ENCODE data around the gene DCANP1. TPM values are rescaled to one million over a fixed set of nuclear protein-coding genes. Genes with fewer than 3 reads are reported as not detected.

Gene DCANP1
- total RNA-seq, 2 experiments from 2014 or later: not detected

DNA sequence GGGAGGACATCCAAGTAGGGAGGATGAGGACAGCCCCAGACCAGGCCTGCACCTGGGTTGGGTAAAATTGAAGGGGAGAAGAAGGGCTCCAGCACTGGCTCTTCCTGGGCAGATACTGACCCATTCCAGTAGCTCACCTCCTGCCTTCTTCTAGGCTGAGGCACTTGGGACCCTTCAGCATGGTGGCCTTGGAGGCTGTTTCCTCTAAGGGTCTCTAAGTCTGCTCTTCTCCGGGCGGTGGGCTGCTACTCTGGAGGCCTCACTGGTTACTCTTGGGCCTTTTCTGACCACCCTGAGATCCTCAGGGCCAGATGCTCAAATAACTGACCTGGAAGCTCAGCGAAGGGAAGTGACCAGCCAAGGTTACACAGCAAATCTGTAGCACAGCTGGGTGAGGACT lies 7.8 kb upstream of the DCANP1 start:
- no peaks in the 10 kb centered on the region for H3K36me3 Mint-ChIP-seq
- H3K4me3 Mint-ChIP-seq: no peak overlapping the region
- no peaks in the 10 kb centered on the region for H3K4me1 Mint-ChIP-seq
- no peak for DNase-seq
- H3K9me3 Mint-ChIP-seq: no peaks in the 10 kb centered on the region
- no peaks in the 10 kb centered on the region for H3K27me3 Mint-ChIP-seq
- H3K27ac Mint-ChIP-seq: no peak overlapping the region

DNA sequence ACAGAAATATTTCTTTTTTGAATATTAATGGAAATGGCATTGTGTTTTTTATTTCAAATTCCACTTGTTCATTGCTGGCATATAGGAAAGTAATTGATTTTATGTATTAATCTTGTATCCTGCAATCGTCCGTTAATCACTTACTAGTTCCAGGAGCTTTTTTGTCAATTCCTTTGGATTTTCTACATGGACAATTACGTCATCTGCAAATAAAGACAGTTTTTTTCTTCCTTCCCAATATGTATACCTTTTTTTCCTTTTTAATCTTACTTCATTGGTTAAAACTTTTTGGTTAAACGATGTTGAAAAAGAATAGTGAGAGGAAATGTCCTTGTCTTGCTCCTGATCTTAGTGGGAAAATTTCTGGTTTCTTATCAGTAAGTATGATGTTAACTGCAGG lies 6.5 kb upstream of the DCANP1 start:
- Mint-ChIP-seq H3K36me3 (no peaks in the 10 kb centered on the region), H3K27me3 (no peaks in the 10 kb centered on the region), H3K27ac (no peak overlapping the region), H3K9me3 (no peaks in the 10 kb centered on the region), H3K4me1 (no peaks in the 10 kb centered on the region), H3K4me3 (no peak overlapping the region)
- DNase-seq: no peak

DNA sequence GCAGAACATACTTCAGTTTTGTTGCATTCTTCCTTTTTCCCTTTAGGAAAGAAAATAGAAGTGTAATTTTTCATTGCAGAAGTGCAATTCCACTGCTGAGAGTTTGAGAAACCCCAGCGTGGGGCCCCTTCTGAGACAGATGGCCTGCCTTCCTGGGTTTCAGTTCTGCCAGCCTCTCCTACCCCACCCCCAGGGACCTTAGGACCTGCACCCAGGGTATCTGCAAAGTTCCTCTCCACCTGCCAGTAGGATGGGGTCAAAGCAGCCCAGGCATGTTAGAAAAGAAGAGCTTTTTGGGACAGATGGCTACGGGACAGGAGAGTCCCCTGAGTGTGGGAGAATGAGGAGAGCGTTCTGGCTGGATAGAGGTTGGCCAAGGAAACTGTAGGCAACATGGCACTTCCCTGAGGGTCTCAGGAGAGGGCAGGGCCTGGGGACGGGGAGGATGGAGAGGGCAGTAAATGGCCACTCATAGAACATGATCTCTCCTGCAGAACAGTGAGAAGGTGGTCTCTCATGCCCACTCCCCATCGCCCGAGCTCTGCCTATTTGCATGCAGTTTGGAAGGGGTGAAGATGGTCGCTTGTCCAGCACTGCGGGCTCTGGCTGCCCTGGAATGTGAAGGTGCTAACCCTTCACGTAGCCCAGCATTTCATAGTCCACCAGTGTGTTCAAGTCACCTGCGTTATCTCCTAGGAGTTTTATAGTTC lies 5.3 kb upstream of the DCANP1 start, which contains the start of gene TIFAB:
TSS of gene TIFAB (minus strand) at position 31 of the 710 bp plus-strand sequence. CDS start 2,412 bp downstream, outside the sequence.
- Mint-ChIP-seq H3K4me3 (no peak within 1 kb of the TSS), H3K36me3 (no peaks in the 10 kb centered on the region), H3K27ac (no peak within 1 kb of the TSS), H3K27me3 (no peaks in the 10 kb centered on the region), H3K4me1 (no peaks in the 10 kb centered on the region), H3K9me3 (no peaks in the 10 kb centered on the region)
- no peak for DNase-seq

DNA sequence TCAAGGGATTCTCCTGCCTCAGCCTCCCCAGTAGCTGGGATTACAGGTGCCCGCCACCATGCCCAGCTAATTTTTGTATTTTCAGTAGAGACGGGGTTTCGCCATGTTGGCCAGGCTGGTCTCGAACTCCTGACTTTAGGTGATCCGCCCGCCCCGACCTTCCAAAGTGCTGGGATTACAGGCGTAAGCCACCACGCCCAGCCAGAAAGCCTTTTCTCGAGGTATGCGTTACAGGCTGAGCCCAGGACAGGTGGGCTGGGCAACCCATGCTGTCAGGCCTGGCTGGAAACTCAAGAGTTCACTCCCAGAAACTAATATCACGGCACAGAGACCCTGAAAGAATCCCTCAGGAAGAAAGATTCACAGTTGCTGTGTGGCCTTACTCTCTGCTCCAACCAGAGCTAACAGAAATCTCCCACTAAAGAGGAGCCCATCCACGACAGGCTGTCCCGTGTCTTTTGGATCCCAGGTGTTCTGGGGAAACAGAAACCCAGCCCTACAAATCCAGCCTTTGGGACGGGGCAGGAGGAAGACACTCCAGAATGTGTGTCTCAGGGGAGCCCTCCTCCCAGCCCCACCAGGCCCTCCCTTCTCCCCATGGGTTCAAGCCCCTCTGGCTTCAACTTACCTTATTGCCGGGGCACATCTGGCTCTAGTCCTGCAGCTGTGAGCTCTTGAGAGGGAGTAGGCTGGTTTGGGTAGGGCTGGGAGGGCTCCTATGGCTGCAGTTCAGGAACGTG lies 4.6 kb upstream of the DCANP1 start:
- no peaks in the 10 kb centered on the region for H3K27me3 Mint-ChIP-seq
- H3K9me3 Mint-ChIP-seq: no peaks in the 10 kb centered on the region
- no peaks in the 10 kb centered on the region for H3K36me3 Mint-ChIP-seq
- DNase-seq: no peak
- no peak overlapping the region for H3K4me3 Mint-ChIP-seq
- H3K27ac Mint-ChIP-seq: no peak overlapping the region
- H3K4me1 Mint-ChIP-seq: no peaks in the 10 kb centered on the region

DNA sequence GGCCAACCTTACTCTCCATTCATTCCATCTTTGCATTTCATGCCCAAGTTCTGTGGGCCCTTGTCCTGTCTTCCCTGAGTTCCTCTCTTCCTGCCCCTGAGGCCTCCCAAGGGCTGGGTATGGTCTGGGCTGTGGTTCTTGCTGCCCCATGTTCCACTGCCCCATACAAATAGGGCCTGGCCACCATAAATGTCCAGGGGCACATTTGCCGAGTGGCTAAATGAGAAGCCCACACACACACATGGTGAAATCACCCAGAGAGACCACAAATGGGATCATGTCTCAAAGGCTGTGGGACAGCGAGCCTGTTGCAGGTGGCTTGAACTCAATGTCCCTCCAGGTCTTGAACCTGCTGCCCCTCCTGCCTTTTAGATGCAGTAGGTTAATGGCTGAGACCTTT lies 3.8 kb upstream of the DCANP1 start:
- Mint-ChIP-seq H3K27me3 (no peaks in the 10 kb centered on the region), H3K36me3 (no peaks in the 10 kb centered on the region), H3K4me3 (no peak overlapping the region), H3K27ac (no peak overlapping the region), H3K4me1 (no peaks in the 10 kb centered on the region), H3K9me3 (no peaks in the 10 kb centered on the region)
- no peak for DNase-seq

DNA sequence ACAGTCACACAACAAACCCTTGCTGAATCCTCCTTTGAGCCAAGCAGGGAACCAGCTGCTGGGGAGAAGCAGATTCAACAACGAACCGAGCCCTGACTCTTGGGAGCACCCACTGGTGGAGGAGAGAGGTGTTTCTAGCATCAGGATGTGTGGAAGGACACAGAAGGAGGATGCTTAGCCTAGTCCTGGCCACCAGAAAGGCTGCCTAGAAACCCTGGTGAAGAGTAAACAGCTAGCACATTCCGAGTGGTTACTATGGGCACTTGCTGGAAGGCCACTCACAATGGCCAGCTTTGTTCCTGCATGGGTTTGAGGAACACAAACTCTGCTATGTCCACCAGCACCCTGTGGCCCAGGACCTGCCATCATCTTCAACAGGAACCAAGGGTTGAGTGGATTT lies 3.2 kb upstream of the DCANP1 start:
- H3K27me3 Mint-ChIP-seq: no peaks in the 10 kb centered on the region
- no peak overlapping the region for H3K27ac Mint-ChIP-seq
- H3K4me3 Mint-ChIP-seq: no peak overlapping the region
- DNase-seq: no peak
- no peaks in the 10 kb centered on the region for H3K9me3 Mint-ChIP-seq
- no peaks in the 10 kb centered on the region for H3K4me1 Mint-ChIP-seq
- no peaks in the 10 kb centered on the region for H3K36me3 Mint-ChIP-seq

DNA sequence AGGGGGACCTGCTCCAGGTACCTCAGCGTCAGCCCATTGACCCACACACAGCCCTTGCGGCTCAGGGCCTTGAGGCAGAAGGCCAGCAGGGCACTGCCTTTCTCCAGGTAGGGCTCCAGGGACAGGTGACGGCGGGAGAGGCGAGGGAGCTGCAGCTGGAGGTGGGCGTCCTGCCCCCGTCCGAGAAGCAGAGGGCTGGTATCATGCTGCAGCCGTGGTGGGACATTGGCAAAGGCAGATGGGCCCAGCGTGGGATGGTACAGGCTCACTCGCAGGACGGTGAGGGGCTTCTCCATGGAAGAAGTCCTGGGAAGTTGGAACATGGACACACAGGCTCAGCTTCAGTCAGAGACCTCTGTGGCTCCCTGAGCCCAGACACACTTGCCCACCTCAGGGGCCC lies 2.5 kb upstream of the DCANP1 start:
- H3K27ac Mint-ChIP-seq: no peak overlapping the region
- H3K4me1 Mint-ChIP-seq: no peaks in the 10 kb centered on the region
- H3K4me3 Mint-ChIP-seq: no peak overlapping the region
- H3K27me3 Mint-ChIP-seq: no peaks in the 10 kb centered on the region
- no peaks in the 10 kb centered on the region for H3K36me3 Mint-ChIP-seq
- no peaks in the 10 kb centered on the region for H3K9me3 Mint-ChIP-seq
- DNase-seq: no peak

DNA sequence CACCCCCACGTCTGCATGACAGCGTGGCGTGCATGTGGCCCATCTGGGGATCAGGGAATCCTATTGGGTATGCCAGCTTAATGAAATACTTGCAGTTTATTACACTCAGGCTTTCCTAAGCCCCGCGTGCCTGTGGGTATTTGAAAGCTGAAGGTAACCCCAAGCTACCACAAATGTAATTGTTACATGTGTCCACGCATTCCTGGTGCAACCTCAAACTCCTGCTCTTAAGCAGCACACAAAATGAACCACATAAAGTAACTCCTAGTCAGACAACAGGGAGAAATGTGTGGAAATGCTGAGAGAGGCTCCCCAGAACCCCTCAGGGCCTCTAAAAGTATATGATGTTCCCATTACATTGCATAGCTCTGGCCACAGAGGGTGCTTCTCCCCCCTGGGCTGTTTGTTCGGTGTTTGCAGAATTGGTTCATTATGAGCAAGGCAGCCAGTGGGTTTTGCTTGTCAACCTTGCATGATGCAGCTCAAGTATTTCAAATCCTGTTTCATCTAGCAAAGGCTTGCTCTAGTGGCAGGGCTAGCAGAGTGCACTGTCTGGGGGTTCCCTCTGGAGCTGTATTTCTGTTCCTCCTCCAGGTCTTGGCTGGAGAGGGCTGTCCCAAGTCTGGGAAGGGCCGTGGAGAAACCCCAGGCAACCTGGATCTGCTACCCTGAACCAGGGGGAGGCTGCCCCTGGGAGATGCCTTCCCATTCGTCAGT lies 1.8 kb upstream of the DCANP1 start:
- no peak overlapping the region for H3K27ac Mint-ChIP-seq
- no peak for DNase-seq
- H3K27me3 Mint-ChIP-seq: no peaks in the 10 kb centered on the region
- H3K4me3 Mint-ChIP-seq: no peak overlapping the region
- H3K36me3 Mint-ChIP-seq: no peaks in the 10 kb centered on the region
- no peaks in the 10 kb centered on the region for H3K4me1 Mint-ChIP-seq
- no peaks in the 10 kb centered on the region for H3K9me3 Mint-ChIP-seq

DNA sequence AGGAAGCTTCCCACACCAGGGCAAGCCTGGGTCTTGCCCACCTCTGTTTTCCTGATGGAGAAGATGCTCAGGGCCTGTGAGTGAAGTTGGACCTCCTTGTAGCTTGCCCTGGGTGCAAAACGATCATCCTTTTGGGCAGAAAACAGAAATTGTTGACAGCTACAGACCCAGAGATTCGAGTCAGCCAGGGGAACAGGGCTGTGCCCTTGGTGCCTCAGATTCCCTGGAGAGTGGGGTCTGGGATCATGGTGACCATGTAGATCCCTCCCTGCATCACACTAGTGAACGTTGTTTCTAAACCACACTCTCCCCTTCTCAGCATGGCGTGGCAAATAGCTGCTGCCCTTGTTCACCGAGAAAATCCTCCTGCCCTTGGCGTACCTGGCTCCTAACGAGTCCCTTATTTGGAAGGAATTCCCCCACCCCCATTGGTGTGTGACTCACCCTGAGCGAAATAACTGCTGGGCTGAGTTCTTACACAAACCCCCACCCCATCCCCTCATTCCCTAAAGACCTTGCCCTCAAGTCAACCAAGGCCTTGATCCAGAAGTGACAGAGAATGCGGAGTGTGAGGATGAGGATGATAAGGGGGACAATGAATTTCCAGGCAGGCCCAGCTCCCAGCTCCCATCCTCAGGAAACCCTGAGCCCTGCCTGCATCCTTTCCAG lies 1.1 kb upstream of the DCANP1 start:
- Mint-ChIP-seq H3K4me1 (no peaks in the 10 kb centered on the region), H3K27ac (no peak overlapping the region), H3K36me3 (no peaks in the 10 kb centered on the region), H3K4me3 (no peak overlapping the region), H3K9me3 (no peaks in the 10 kb centered on the region), H3K27me3 (no peaks in the 10 kb centered on the region)
- DNase-seq: no peak

DNA sequence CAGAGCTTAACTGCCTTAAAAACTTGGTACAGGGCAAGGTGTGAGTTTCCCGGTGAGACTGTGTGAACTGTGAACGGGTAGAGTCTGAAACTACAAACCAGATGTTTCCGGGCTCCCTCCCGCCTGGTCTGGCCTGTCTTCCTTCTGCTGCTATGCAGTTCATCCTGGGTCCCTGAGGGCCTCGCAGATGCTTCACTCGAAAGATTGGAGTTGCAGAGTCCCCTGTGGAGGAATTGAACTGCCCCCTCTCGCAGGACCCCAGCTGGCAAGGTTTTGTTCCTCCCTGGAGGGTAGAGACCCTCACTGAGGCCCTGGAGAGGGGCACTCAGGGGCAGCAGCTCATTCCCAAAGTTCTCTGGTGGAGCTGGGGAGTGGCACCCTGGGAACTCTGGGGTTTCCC lies 533 bp downstream of the DCANP1 start:
- Mint-ChIP-seq H3K27ac (no peak overlapping the region), H3K27me3 (no peaks in the 10 kb centered on the region), H3K4me3 (no peak overlapping the region), H3K9me3 (no peaks in the 10 kb centered on the region), H3K36me3 (no peaks in the 10 kb centered on the region), H3K4me1 (no peaks in the 10 kb centered on the region)
- DNase-seq: no peak

DNA sequence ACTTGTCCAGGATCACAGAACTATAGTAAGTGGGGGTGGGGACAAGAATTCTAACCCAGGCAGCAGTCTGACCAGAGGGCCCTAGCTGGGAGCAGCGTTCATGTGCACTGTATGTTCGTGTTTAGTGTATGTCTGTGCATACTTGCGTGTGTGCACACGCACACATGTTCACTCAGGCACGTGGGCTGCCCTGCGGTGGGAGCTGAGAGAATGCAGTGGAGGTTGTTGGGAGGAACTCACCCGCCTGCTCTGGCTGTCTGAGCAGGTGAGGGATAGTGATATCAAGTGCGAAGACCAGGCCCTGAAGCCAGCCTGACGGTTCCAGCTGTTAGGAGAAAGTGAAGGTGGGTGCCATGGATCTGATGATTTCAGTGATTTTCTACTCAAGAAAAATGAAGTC lies 942 bp downstream of the DCANP1 start:
- Mint-ChIP-seq H3K4me1 (no peaks in the 10 kb centered on the region), H3K9me3 (no peaks in the 10 kb centered on the region), H3K27ac (no peak overlapping the region), H3K4me3 (no peak overlapping the region), H3K27me3 (no peaks in the 10 kb centered on the region), H3K36me3 (no peaks in the 10 kb centered on the region)
- DNase-seq: no peak

DNA sequence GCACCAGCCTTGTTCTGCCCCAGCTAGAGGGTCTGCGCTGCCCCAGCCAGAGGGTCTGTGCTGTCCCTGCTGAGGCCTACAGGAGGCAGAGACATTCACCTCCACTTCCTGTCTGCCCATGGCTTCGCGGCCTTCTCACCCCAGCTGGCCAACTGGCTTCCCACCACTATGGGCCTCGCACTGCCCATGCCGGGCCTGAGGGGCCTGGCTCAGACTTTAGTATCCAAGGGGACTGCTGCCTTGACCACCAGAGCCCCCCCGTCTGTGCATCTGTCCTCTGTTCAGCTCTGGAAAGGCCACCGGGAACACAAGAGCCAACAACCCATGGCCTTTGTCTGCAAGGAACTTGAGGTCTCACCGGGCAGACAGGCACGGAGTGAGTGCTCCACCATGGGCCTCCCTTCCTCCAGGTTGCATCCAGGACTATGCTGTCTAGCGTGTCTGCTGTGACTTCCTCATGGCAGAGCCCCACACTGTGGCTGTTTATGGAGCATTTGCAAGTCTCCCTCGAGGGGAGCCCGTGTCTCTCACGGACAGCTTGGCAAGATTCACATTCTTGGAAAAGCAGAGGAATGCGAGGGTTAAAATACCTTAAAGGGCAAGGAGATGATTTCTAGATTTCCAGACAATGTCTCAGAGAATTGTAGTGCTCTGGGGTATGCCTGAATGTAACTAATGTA lies 1.7 kb downstream of the DCANP1 start:
- H3K27ac Mint-ChIP-seq: no peak overlapping the region
- DNase-seq: no peak
- H3K27me3 Mint-ChIP-seq: no peaks in the 10 kb centered on the region
- no peaks in the 10 kb centered on the region for H3K9me3 Mint-ChIP-seq
- no peaks in the 10 kb centered on the region for H3K4me1 Mint-ChIP-seq
- H3K36me3 Mint-ChIP-seq: no peaks in the 10 kb centered on the region
- H3K4me3 Mint-ChIP-seq: no peak overlapping the region

DNA sequence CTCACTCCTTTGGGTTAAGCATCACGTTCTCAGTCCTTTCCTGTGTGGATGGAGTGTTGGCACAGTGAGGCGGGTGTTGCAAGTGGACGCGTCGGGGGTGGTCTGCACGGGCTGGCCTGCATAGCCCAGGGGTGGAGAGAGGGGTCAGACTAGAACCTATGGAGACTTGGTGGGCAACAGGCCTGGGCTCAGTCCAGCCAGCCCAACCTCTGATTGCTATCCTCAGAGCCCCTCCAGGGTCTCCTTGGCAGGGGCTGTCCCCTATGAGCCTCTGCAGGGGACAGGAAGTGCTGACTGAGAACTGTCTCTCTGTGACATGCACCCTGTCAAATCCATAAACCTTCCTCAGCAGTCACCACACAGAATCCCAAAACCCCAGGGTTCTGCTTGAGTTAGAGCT lies 2.3 kb downstream of the DCANP1 start:
- Mint-ChIP-seq H3K27ac (no peak overlapping the region), H3K36me3 (no peaks in the 10 kb centered on the region), H3K4me3 (no peak overlapping the region), H3K4me1 (no peaks in the 10 kb centered on the region), H3K9me3 (no peaks in the 10 kb centered on the region), H3K27me3 (no peaks in the 10 kb centered on the region)
- no peak for DNase-seq

DNA sequence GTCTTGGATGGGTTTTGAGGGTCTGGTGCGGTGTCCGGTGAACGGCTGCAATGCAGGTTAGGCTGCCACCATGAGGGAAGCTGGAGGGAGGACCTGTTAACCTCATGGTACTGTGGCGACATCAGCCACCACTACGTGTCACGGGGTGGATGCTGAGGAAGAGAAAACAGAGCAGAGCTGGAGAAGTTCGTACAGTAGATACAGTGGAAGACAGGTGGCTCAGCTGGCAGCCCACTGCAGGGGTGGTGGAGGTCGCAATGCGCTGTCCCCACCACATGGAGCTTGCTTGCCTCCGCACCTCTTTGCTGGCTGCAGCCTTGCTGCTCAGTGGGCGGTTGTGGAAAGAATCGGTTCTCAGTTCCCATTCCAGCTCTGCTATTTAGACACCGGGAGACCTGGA lies 2.8 kb downstream of the DCANP1 start:
- Mint-ChIP-seq H3K9me3 (no peaks in the 10 kb centered on the region), H3K27me3 (no peaks in the 10 kb centered on the region), H3K27ac (no peak overlapping the region), H3K4me3 (no peak overlapping the region), H3K36me3 (no peaks in the 10 kb centered on the region), H3K4me1 (no peaks in the 10 kb centered on the region)
- no peak for DNase-seq
